Fibroblast of lung (primary cell): ENCODE data around the gene TRAP1. TPM values are rescaled to one million over a fixed set of nuclear protein-coding genes. Genes with fewer than 3 reads are reported as not detected.

Source experiments
- DNase-seq, 2 donors: peaks; one replicate each; pipeline versions ENCODE4 v3.0.0 to v3.0.0-alpha.2; 2010; ENCODE audit warnings: low read depth in 2 of 2
- H2AFZ ChIP-seq: 2 replicates; pipeline ENCODE4 v1.5.1; 2012; ENCODE audit warnings: low read length, control low read depth, inconsistent platforms
- H3K27ac ChIP-seq: 2 replicates; pipeline ENCODE4 v1.5.1; 2011; ENCODE audit warnings: low read length, control low read depth; ENCODE audit not compliant: insufficient read depth
- H3K27me3 ChIP-seq: 2 replicates; pipeline ENCODE4 v1.5.1; 2011; ENCODE audit warnings: mild to moderate bottlenecking, low read length; ENCODE audit not compliant: control insufficient read depth, insufficient read depth
- H3K36me3 ChIP-seq: 2 replicates; pipeline ENCODE4 v1.5.1; 2011; ENCODE audit warnings: low read length; ENCODE audit not compliant: control insufficient read depth, insufficient read depth
- H3K4me1 ChIP-seq: 2 replicates; pipeline ENCODE4 v1.5.1; 2011; ENCODE audit warnings: low read length; ENCODE audit not compliant: control insufficient read depth, insufficient read depth; ENCODE audit errors: extremely low read depth
- H3K4me2 ChIP-seq: 2 replicates; pipeline ENCODE4 v1.5.1; 2011; ENCODE audit warnings: low read length, control low read depth; ENCODE audit not compliant: insufficient read depth; ENCODE audit errors: extremely low read depth
- H3K4me3 ChIP-seq, 4 experiments: fragments of 200-600 bp in 1 of 4; sonication (generic) in 1 of 4; replicated peaks in 1 of 4; 2 replicates each; pipeline ENCODE4 v1.5.1; 2011 to 2016; ENCODE audit warnings: low read length in 4 of 4, low read depth in 3 of 4, mild to moderate bottlenecking in 3 of 4, control low read depth in 2 of 4, inconsistent platforms in 1 of 4, mixed read lengths in 1 of 4; ENCODE audit not compliant: insufficient read depth in 1 of 4; ENCODE audit errors: control extremely low read depth in 1 of 4
- H3K79me2 ChIP-seq: 2 replicates; pipeline ENCODE4 v1.5.1; 2012; ENCODE audit warnings: mild to moderate bottlenecking, low read length, inconsistent platforms; ENCODE audit not compliant: control insufficient read depth, insufficient read depth
- H3K9ac ChIP-seq: 2 replicates; pipeline ENCODE4 v1.5.1; 2011; ENCODE audit warnings: mild to moderate bottlenecking, low read length, control low read depth; ENCODE audit not compliant: insufficient read depth
- H3K9me3 ChIP-seq: 2 replicates; pipeline ENCODE4 v1.5.1; 2012; ENCODE audit warnings: low read depth, low read length; ENCODE audit not compliant: control insufficient read depth, insufficient read depth
- H4K20me1 ChIP-seq: 2 replicates; pipeline ENCODE4 v1.5.1; 2011; ENCODE audit warnings: low read length; ENCODE audit not compliant: control insufficient read depth, insufficient read depth; ENCODE audit errors: extremely low read depth
- EZH2 ChIP-seq: IDR thresholded peaks from 2 replicates; pipeline ENCODE4 v1.5.1; 2012; ENCODE audit warnings: low read length, control low read depth, mild to moderate bottlenecking; ENCODE audit errors: missing control alignments
- polyA plus RNA-seq, 2 donors: library from polyadenylated mRNA; depleted of rRNA in 1 of 2; stranded (reverse) in 1 of 2; unstranded in 1 of 2; fragments of >200 nt; gene quantifications; 2 replicates each; pipeline ENCODE4 v1.2.1, GENCODE V29; 2011 to 2012; ENCODE audit warnings: missing spikeins in 1 of 2
- total RNA-seq: library from RNA; depleted of rRNA; stranded (reverse); fragments of >200 nt; gene quantifications from 2 replicates; pipeline ENCODE4 v1.2.1, GENCODE V29; 2014
- TF ChIP-seq, protein P1 (sequence below), 2 donors: IDR thresholded peaks in 1 of 2; conservative IDR thresholded peaks in 1 of 2; 1 replicate in 1 of 2; 2 replicates in 1 of 2; pipeline ENCODE4 v1.5.1; 2011 to 2012; ENCODE audit warnings: low read length in 2 of 2, control low read depth in 1 of 2, inconsistent platforms in 1 of 2, low read depth in 1 of 2, mild to moderate bottlenecking in 1 of 2

The TRAP1 gene
- total and polyA plus RNA-seq, 2 donors (not counting 1 experiment from before 2014, with no cell fraction given), result 52.1 to 97.8 TPM

DNA sequence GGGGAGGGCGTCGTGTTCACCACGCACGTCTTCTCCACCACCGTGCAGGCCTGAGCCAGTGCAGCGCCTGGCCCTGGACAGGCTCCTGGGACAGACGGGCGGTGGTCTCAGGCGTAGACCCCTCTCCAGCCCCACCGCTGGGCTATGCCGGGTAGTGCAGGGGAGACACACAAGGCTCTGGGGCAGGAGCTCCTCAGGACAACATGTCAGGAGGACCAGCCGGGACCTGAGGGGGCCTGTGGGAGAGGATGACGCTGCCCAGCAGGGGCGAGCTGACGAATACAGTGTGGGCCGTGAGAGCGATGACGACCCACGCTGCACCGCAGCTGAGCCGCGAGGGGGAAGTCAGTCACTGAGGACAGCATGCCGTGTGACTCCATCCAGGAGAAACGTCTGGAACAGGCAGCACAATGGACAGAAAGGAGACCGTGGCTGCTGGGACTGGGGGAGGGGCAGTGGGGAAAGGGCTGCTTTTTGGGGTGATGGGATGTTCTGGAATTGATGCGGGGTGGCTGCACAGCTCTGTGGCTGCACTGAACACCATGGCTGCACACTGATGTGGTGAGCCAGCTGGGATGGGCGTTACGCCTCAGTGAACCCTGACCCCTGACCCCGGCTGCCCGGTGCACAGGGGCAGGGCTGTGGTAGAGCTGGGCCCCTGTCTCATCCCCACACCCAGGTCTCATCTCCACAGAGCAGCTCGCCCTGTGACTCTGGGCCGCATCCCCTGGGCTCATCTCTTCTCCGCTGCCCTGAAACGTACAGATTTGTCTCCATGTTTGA is 42.6 kb downstream of the TRAP1 start:
- Histone ChIP-seq H3K4me2 (no peak overlapping the region), H4K20me1 (no peaks in the 10 kb centered on the region), H2AFZ (no peak overlapping the region), H3K36me3 (peaks cover 18% of the 10 kb centered on the region), H3K9ac (no peak overlapping the region), H3K9me3 (no peaks in the 10 kb centered on the region), H3K4me1 (peaks cover 1% of the 10 kb centered on the region), H3K27me3 (no peaks in the 10 kb centered on the region), H3K79me2 (no peaks in the 10 kb centered on the region), H3K4me3 (no peak overlapping the region), H3K27ac (no peak overlapping the region)
- no peak for DNase-seq
- TF ChIP-seq, protein P1, sequence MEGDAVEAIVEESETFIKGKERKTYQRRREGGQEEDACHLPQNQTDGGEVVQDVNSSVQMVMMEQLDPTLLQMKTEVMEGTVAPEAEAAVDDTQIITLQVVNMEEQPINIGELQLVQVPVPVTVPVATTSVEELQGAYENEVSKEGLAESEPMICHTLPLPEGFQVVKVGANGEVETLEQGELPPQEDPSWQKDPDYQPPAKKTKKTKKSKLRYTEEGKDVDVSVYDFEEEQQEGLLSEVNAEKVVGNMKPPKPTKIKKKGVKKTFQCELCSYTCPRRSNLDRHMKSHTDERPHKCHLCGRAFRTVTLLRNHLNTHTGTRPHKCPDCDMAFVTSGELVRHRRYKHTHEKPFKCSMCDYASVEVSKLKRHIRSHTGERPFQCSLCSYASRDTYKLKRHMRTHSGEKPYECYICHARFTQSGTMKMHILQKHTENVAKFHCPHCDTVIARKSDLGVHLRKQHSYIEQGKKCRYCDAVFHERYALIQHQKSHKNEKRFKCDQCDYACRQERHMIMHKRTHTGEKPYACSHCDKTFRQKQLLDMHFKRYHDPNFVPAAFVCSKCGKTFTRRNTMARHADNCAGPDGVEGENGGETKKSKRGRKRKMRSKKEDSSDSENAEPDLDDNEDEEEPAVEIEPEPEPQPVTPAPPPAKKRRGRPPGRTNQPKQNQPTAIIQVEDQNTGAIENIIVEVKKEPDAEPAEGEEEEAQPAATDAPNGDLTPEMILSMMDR (conservative IDR thresholded peaks at IDR 0.05 in 1 of 2, IDR thresholded peaks at IDR 0.05 in 1 of 2; ENCODE audit: low read depth in 1 of 2, low read length in 2 of 2), result no peak
- TF ChIP-seq EZH2, result no peak

DNA sequence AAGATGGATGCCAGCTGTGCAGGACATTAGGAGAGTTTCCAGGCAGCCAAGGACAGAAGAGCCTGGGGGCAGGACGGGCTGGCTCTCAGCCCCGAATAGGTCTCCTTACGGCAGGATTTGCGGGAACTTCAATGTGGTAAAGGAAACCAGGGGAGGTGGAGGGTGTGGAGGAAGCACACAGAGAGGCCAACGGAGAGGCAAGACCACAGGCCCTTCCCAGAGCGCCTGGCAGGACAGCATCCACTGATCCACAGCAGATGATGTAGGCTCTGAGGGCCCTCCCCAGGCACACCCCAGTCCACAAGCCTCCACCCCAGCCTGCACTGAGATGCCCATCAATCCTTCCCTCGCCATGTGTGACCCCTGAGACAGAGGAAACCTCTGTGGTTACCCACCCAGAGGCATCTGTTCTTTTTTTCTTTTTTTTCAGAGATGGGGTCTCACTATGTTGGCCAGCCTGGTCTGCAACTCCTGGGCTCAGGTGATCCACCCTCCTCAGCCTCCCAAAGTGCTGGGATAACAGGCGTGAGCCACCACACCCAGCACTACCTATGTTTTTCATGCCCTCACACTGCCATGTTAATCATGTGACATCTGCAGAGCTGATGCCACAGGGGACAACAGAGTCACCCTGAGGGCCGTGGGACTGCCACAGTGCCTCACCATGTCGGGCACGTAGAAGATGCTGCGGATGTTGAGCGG is 43.5 kb downstream of the TRAP1 start:
- Histone ChIP-seq H3K4me3 (no peak overlapping the region), H3K4me2 (no peak overlapping the region), H3K4me1 (peaks cover 2% of the 10 kb centered on the region), H3K36me3 (peaks cover 20% of the 10 kb centered on the region), H3K9me3 (no peaks in the 10 kb centered on the region), H3K27me3 (no peaks in the 10 kb centered on the region), H3K9ac (no peak overlapping the region), H3K27ac (no peak overlapping the region), H2AFZ (no peak overlapping the region), H3K79me2 (no peaks in the 10 kb centered on the region), H4K20me1 (no peaks in the 10 kb centered on the region)
- no peak for DNase-seq
- TF ChIP-seq EZH2, result no peak
- TF ChIP-seq, protein P1 (conservative IDR thresholded peaks at IDR 0.05 in 1 of 2, IDR thresholded peaks at IDR 0.05 in 1 of 2; ENCODE audit: low read depth in 1 of 2, low read length in 2 of 2), result no peak

DNA sequence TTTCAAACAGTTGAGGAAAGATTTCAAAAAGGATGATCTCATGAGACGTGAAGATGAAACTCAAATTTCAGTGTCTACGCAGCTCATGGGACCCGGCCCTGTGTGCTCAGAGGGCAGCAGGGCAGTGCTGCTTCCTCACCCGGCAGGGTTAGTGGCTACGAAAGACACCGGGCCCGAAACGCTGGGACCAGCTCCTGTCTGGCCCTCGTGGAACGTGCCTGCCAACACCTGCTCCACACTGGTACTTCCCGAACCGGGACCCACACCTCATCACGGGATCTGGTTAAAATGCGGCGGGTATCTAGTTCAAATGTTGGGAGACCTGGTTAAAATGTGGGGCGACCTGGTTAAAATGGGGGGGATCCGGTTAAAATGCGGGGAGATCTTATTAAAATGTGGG is 44.1 kb downstream of the TRAP1 start:
- TF ChIP-seq, protein P1 (conservative IDR thresholded peaks at IDR 0.05 in 1 of 2, IDR thresholded peaks at IDR 0.05 in 1 of 2; ENCODE audit: low read depth in 1 of 2, low read length in 2 of 2), result no peak
- TF ChIP-seq EZH2, result no peak
- no peaks in the 10 kb centered on the region for H3K27me3 ChIP-seq
- no peaks in the 10 kb centered on the region for H3K79me2 ChIP-seq
- no peak overlapping the region for H3K9ac ChIP-seq
- H3K36me3 ChIP-seq, result peaks cover 22% of the 10 kb centered on the region
- no peak overlapping the region for H3K4me3 ChIP-seq
- H3K4me1 ChIP-seq, result peaks cover 2% of the 10 kb centered on the region
- H3K9me3 ChIP-seq, result no peaks in the 10 kb centered on the region
- DNase-seq, result no peak
- no peak overlapping the region for H3K4me2 ChIP-seq
- H3K27ac ChIP-seq, result no peak overlapping the region
- no peak overlapping the region for H2AFZ ChIP-seq
- no peaks in the 10 kb centered on the region for H4K20me1 ChIP-seq
